Right ventricle myocardium inferior (tissue), 1 donor: ENCODE results near the gene GBA3. TPM values are rescaled to one million over a fixed set of nuclear protein-coding genes. Genes with fewer than 3 reads are reported as not detected.

Experiments
- ATAC-seq: fragments of 200-7000 bp; cut with Tn5 transposase; one replicate; pipeline ENCODE4 v1.9.1; 2020; ENCODE audit warnings: mild to moderate bottlenecking, moderate library complexity
- DNase-seq: peaks from one replicate; pipeline ENCODE4 v3.0.0; 2021; ENCODE audit errors: missing footprints
- intact Hi-C: fragments of 100-400 bp; cut with DNase I; formaldehyde crosslinking; loops from one replicate; pipeline ENCODE4 v1.11.0; 2022
- long read RNA-seq: library from polyadenylated mRNA; unstranded; transcript quantifications from one replicate; pipeline ENCODE4 v2.0.0, GENCODE V29; 2021
- total RNA-seq: library from RNA; stranded (reverse); fragmentation: NEBNext Ultra II Directional; extraction: Animal tissue kit (Norgen Biotek cat#: 25700); gene quantifications from one replicate; pipeline ENCODE4 v1.2.1, GENCODE V29; 2021
- donor health status: DM: no; HTN: yes; CAD: no; lungs with severe emphysema.

GBA3 gene
- not detected for total RNA-seq
- long read RNA-seq: 0 reads

- intact Hi-C loops: no loop called here
- DNase-seq: peak; percentile 51
- ATAC-seq: no peak
These were observed at the start of gene GBA3 for GRCh38 chr4:22692736-22693135. Gene GBA3 (plus strand): TSS chr4:22692937.

GRCh38 chr4:22643952-22644351 lies 48.8 kb upstream of the GBA3 start:
- ATAC-seq: no peak
- intact Hi-C loops: no loop called here

GRCh38 chr4:22645481-22646182 lies 47.1 kb upstream of the GBA3 start:
- ATAC-seq: no peak
- intact Hi-C loops: no loop called here
- DNase-seq: no peak

More at GRCh38 chr4:22643952-22644351, 48.8 kb upstream of the GBA3 start:
- no peak for DNase-seq

DNA sequence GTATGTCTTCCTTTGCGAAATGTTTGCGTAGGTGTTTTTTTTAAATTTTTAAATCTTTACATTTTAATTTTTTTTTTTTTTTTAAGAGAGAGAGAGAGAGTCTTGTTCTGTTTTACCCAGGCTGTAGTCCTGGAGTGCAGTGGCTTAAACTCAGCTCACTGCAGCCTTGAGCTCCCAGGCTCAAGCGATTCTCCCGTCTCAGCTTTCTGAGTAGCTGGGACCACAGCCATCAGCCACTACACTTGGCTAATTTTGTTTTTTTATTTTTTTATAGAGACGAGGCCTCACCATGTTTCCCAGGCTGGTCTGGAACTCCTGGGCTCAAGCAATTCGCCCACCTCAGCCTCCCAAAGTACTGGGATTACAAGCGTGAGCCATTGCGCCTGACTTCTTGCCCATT lies 43.7 kb upstream of the GBA3 start:
- DNase-seq (no peak), ATAC-seq (no peak)
- intact Hi-C loops: no loop called here

DNA sequence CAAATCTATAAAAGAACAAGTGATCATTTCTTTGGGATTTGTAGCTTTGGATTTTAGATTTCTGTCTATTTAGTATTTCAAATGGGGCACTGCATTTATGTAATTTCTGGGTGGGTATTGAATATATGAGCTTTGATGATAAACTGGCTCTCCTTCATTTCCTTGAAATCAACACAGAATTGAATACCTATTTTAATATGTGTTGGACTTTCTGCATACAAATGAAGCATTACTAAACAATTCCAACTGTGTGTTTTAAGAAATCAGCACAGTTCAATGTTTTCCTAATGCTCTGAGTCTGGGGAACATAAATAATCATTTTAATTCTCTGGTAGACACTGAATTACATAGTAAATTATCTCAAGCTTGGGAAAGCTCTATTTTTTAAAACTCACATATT lies 42.0 kb upstream of the GBA3 start:
- DNase-seq (no peak), ATAC-seq (no peak)
- intact Hi-C loops: no loop called here

- no peak for DNase-seq
- intact Hi-C loops: no loop called here
- no peak for ATAC-seq
These were observed 39.0 kb upstream of the GBA3 start for GRCh38 chr4:22653752-22654151.

DNA sequence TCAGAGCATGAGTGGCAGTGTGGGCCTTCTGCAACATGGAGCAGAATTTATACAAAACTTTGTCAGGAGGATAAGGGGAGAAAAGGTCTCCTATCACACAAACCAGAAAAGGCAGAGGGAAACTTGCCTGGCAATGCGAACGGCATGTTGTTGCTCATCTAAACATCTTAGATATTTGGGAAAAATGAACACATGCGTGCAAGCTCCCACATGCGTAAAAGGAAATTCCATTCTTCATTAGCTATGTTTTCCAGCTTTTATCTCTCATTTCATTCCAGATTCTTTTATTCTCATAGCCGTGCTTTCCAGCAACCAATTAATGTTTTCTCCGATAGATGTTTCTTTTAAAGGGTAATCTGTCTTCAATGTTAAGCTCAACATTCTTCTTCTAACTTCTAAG lies 31.3 kb upstream of the GBA3 start:
- no peak for DNase-seq
- intact Hi-C loops: no loop called here
- no peak for ATAC-seq

GRCh38 chr4:22667332-22667940 lies 25.3 kb upstream of the GBA3 start:
- DNase-seq (no peak), ATAC-seq (peak; percentile 92)
- intact Hi-C loops: no loop called here

- DNase-seq: no peak
- intact Hi-C loops: no loop called here
- no peak for ATAC-seq
These were observed 24.4 kb upstream of the GBA3 start for GRCh38 chr4:22668301-22668700.

DNA sequence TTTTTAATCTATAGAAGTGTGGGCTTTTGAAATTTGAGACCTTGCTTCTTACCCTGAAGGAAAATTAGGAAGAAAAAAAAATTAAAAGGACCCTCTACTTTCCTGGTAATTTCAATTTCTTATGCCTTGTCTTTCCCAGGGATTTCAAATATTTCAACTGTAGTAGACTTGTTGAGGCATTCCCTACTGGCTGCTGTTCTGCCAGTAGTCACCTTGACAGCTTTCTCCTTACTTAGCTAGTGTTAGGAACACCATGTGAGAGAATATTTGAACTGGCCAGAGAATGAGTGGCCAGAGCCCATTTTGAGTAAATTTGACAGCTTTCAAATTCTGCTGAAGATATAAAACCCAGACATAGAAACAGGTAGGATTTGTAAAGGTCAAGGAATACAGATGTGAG lies 24.0 kb upstream of the GBA3 start:
- DNase-seq: no peak
- intact Hi-C loops: no loop called here
- no peak for ATAC-seq

DNA sequence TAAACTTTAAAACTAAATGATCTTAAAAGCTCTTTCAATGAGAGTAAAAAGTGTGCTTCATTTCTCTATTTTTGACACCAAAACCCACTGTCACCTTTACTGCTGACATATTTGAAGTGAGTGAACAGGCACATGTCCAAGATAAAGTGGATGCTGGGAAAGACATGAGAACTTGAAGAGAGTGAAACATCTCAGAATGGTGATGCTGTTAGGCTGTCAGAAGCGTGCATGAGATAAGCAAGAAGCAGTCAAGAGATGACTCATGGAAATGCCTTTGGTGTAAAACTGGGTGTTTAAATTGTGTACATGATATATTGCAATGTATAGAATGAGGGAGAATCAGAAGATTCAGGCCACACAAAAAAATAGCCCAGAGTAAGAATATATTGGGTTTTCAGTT lies 21.8 kb upstream of the GBA3 start:
- no peak for DNase-seq
- no peak for ATAC-seq
- intact Hi-C loops: no loop called here

GRCh38 chr4:22672519-22672918 lies 20.2 kb upstream of the GBA3 start:
- no peak for DNase-seq
- no peak for ATAC-seq
- intact Hi-C loops: no loop called here

- DNase-seq (no peak), ATAC-seq (no peak)
- intact Hi-C loops: no loop called here
These were observed 19.8 kb upstream of the GBA3 start for GRCh38 chr4:22672944-22673343.

GRCh38 chr4:22674700-22675099 lies 18.0 kb upstream of the GBA3 start:
- intact Hi-C loops: no loop called here
- DNase-seq: no peak
- ATAC-seq: no peak

DNA sequence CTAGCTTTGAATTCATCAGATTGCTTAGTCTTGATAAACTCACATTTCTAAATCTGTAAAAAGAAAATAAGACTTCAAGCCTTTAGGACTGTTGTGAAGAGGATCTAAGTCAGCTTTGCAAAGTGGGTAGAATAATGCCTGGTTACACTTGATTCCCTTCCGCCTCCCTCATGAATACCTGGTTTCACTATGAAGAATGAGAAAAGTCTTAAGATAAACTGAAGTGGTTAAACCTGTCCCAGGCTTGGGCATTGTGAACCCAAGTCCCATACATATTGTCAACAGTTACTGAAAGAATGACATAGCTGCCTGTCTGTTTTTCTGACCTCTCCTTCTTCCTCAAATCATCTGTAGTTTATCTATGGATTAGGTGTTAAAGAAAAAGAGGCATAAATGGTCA lies 16.7 kb upstream of the GBA3 start:
- DNase-seq (no peak), ATAC-seq (no peak)
- intact Hi-C loops: no loop called here

- ATAC-seq: no peak
- DNase-seq: no peak
- intact Hi-C loops: no loop called here
These were observed 15.0 kb upstream of the GBA3 start for GRCh38 chr4:22677780-22678179.

DNA sequence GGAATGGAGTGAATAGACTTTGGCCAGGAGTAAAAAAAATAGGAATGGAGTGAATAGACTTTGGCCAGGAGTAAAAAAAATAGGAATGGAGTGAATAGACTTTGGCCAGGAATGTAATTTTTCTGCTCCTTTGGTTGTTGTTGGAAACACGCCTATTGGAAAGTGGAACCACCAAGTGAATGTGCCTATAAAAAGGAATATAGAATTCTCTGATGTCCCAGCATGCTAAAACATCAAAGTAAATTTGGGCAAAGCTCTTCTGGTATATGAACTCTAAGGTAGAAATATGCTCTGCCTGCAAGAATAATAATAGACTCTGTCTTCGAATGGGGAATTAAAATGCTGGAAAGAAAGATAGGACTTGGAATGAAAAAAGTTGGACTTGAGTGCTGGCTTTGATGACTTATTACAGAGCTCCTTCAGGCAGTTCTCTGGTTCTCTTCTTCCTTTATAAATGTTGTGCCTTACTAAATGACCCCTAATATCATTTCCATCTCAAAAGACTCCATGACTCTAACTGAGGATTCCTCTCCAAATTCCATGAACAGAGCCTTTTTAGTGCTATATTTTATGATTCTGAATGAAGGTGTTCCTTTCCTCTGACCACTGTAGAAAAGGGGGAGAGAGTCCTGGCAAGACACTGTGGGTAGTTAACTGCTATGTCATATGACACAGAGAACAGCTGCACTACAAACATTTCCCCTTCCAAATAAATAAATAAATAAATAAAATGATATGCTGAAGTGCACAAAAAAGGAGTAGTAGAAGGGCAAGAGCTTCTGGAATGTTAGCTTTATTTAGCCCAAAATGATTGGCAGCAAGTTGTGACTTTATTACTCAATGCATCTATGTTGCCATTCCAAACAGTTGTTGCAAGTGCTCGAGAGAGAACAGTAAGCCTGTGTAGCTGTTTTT lies 13.5 kb upstream of the GBA3 start:
- no peak for DNase-seq
- ATAC-seq: peak; percentile 80
- intact Hi-C loops: no loop called here

DNA sequence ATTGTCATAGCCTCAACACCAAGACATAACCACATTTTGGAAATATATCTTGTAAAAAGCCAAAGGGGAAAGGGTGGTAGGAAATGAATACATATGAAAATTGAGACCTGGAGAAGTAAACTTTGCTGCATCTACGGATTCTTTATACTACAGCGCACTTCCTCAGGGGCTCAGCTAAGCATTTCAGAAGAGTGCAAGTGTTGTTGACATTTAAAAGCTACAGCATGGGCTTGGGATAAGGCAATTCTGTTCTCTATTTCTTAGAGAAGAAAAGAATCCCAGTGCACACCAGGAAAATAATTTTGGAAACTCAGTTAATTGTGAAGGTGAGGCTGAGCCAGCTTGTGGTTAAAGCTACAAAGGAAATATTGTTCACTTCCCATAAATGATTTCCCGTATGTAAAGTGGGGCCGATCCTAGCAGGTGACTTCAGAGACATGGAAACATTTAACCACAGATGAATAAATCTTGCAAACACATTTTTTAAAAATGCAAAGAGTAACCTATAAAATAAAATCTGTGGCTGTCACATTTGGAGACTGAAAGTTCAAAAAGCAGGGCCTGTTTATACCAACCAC lies 12.6 kb upstream of the GBA3 start:
- DNase-seq (no peak), ATAC-seq (no peak)
- intact Hi-C loops: no loop called here

- intact Hi-C loops: no loop called here
- no peak for DNase-seq
- ATAC-seq: no peak
These were observed 9.0 kb upstream of the GBA3 start for GRCh38 chr4:22683726-22684125.

GRCh38 chr4:22686141-22686540 lies 6.6 kb upstream of the GBA3 start:
- no peak for DNase-seq
- intact Hi-C loops: no loop called here
- ATAC-seq: no peak
